Endometrial microvascular endothelial cells (primary cell): ENCODE data around the gene TOR3A. TPM values are rescaled to one million over a fixed set of nuclear protein-coding genes. Genes with fewer than 3 reads are reported as not detected.

ENCODE experiments used
- in situ Hi-C: cut with HindIII; loops from 2 replicates; pipeline ENCODE4 v1.10.0; 2017; ENCODE audit warnings: low sequenced_read_pairs, low pct_unique_long_range_greater_than_20kb; ENCODE audit errors: inconsistent ontology term
- total RNA-seq: library from RNA; depleted of rRNA; stranded (reverse); fragments of >200 nt; gene quantifications from one replicate; pipeline ENCODE4 v1.2.3, GENCODE V29; 2015; ENCODE audit errors: inconsistent ontology term

Gene TOR3A
- total RNA-seq, 1 donor from 2014 or later, result 47.0 TPM

GRCh38 chr1:179058487-179059483, 23.1 kb upstream of the TOR3A start:
- in situ Hi-C loops, result no loop called here

- in situ Hi-C loops, result no loop called here
These were observed 20.2 kb upstream of the TOR3A start for GRCh38 chr1:179061360-179062282.

DNA sequence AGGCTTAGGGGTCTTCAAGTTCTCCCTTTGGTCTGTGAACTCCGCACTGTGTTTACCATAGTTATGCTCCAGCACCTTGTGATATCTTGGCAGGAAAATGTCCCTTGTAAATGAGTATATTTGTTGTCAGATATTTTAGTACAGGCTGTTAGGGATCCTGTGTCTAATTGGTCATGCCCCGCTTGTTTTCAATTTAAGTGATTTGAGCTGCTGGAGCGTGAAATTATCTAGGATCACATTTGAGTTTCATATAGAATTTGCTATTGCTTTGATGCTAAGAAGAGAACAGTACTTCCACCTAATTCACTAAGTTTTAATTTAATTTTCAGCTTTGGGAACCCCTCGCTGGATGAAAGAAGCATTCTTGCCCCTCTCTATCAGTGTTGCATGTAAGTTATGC, 15.4 kb upstream of the TOR3A start:
- in situ Hi-C loops, result no loop called here

- in situ Hi-C loops, result no loop called here
These were observed 4.5 kb upstream of the TOR3A start for GRCh38 chr1:179077396-179077795.

GRCh38 chr1:179079113-179079761, 2.6 kb upstream of the TOR3A start:
- in situ Hi-C loops, result no loop called here

DNA sequence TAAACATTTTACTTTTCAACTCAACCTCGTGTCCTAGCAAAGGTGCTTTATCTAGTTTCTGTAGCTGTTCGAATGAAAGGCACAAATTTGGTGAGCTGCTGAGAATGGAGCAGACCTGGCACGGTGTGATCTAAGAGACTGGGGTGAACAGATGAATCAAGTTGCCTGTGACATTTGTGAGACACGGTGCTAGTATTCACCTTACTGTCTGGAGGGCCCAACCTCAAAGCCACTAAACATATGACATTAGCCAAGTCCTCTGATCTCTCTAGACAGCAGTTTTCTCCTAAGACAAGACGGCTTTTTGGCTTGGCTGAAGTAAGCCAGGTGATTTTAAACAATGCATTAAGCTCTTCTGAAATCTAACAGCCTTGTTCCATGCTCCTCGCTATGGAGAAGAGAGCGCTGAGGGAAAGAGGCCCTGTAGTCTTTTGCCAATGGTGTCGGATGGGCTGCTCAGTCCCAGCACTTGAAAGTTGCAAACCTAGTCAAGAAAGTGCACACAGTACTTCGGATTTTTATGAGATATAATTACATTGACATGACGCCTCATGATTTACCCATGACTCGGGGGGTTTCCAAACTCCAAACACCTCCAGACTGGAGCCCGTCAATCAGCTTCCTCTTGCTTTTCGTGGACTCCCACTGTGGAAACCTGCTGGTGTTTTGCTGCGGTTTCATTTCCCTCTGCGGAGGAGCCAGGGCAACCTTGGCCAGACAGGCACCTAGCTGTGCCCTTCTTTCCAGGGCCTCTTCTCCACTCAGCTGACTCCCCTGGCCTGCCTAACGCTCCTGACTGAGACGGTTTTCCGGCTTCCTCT, 794 bp upstream of the TOR3A start:
- in situ Hi-C loops, result no loop called here

DNA sequence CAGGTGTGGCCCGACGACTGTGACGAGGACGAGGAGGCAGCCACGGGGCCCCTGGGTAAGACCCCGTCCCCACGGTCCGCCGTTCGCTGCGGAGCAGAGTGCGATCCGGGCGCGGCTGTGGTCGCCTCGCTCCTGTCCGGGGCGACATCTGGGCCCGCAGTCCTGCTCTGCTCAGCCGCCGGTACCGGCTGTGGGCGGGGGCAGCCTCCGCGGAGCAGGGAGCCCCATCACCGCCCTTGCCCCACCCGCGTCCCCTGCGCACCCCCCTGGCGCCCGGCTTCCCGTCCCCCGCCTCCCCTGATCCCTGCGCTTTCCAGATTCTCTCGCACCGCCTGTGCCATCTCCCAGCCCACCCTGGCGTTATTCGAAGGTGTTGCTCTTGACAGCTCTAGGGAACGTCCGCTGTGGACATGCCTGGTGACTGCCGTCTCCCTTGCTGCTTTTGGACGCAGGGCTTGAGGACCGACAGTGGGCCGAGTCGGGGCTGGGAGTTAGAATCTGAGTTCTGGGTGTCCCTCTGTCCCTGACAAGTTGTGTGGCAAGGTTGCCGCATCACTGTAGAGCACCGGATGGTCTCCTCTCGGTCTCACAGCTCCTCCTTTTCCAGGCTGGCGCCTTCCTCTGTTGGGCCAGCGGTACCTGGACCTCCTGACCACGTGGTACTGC, 596 bp downstream of the TOR3A start:
- in situ Hi-C loops, result no loop called here

DNA sequence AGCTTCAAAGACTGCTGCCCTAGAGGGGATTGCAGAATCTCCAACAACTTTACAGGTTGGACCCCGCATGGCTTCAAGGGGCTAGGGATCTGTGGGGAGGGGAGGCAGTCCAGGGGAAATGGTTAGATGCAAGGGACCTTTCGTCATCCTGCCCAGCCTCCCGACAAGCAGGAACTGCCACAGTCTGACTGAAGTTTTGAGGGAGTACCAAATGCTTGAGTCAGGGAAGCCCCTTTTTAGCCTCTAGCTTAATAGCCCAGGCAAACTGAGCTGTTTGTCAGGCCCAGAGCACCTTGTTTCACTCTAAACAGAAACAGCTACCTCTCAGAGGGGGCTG, 1.1 kb downstream of the TOR3A start:
- in situ Hi-C loops, result no loop called here

GRCh38 chr1:179083533-179083932, 1.7 kb downstream of the TOR3A start:
- in situ Hi-C loops, result no loop called here

GRCh38 chr1:179087665-179088064, 5.8 kb downstream of the TOR3A start:
- in situ Hi-C loops, result no loop called here

DNA sequence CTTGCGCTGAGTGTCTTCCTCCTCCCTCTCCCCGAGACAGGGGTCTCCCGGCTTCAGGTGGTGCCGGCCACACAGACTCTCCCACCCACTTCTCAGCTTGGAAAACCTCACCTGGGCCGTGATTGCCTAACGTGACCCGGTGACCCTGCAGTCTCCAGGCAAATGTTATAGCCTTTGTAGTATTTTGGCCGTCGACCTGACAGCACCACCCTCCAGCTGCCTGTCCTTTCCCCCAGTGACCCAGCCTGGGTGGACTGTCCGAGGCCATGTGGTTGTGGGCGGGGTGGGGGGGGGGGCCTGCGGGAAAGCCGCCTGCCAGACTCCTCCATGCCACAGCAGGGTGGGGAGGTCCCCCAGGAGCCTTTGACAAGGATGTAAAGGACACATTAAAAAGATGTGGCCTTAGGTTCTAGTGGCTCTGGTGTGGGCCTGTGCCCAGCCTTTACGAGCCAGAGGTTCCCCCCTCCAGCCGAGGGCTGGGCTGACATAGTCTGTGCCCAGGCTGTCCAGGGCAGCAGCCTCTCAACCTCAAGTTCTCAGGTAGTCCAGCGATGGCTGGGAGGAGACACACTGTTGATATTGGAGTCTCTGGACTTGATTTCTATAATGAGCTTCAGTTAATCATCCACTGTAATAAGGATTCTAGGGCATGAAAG, 8.1 kb downstream of the TOR3A start:
- in situ Hi-C loops, result no loop called here

GRCh38 chr1:179090522-179090921, 8.7 kb downstream of the TOR3A start:
- in situ Hi-C loops, result no loop called here

- in situ Hi-C loops, result no loop called here
These were observed 9.1 kb downstream of the TOR3A start for GRCh38 chr1:179090923-179091322.

DNA sequence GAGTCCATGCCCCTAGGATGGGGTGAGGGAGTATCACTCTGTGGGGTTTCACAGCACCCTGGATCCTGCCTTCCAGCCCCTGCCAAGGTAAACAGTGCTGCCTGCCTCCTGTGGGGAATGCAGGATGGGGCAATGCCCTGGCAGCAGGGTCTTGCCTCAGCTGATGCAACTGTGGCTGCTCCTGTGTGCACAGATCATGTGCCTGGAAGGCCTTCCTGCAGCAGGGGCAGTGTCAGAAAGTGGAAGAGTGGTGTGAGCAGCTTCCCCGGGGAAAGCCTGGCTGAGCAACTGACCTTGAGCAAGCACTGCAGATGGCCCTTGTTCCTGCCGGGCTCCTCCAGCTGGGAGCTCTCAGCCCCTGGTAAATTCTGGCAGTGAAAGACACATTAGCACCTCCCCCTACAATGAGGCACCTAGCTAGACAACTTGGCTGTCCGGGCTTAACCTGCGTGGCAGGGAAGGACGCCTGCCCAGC, 9.9 kb downstream of the TOR3A start:
- in situ Hi-C loops, result no loop called here

GRCh38 chr1:179092896-179093461, 11.1 kb downstream of the TOR3A start:
- in situ Hi-C loops, result no loop called here

DNA sequence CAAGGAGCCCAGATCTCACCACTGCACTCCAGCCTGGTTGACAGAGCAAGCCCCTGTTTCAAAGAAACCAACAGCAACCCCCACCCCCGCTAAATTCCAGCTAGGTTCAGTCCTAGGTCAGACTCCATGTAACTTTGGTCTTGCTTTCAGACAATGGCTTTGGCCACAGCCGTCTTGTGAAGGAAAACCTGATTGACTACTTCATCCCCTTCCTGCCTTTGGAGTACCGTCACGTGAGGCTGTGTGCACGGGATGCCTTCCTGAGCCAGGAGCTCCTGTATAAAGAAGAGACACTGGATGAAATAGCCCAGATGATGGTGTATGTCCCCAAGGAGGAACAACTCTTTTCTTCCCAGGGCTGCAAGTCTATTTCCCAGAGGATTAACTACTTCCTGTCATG, 12.9 kb downstream of the TOR3A start:
- in situ Hi-C loops, result no loop called here

- in situ Hi-C loops, result no loop called here
These were observed 13.5 kb downstream of the TOR3A start for GRCh38 chr1:179095377-179095776.
